ENCODE results near the gene VWA8. TPM values are rescaled to one million over a fixed set of nuclear protein-coding genes. Genes with fewer than 3 reads are reported as not detected.

VWA8 gene
- total RNA-seq, 1 experiment from 2014 or later: 22.6 TPM

- TF ChIP-seq ATF3 (IDR thresholded peaks at IDR 0.05) (no peak), YY1 (IDR thresholded peaks at IDR 0.05; ENCODE audit: extremely low read depth, insufficient replicate concordance, low read depth, low read length) (no peak), SIN3A (IDR thresholded peaks at IDR 0.05; ENCODE audit: low read depth) (no peak), CTCF (IDR thresholded peaks at IDR 0.05 in 2 of 3, conservative IDR thresholded peaks at IDR 0.05 in 1 of 3; ENCODE audit: borderline replicate concordance in 1 of 3, insufficient read depth in 1 of 3, low read depth in 2 of 3, low read length in 2 of 3) (no peak), CEBPB (IDR thresholded peaks at IDR 0.05; ENCODE audit: low read depth) (no peak), SRF (IDR thresholded peaks at IDR 0.05; ENCODE audit: low read depth) (no peak), TCF7L2 (IDR thresholded peaks at IDR 0.05; ENCODE audit: borderline replicate concordance, extremely low read depth, insufficient read depth, insufficient read length) (no peak), ZBTB33 (IDR thresholded peaks at IDR 0.05; ENCODE audit: extremely low read depth, insufficient replicate concordance, low read length) (no peak), POLR2A (IDR thresholded peaks at IDR 0.05; ENCODE audit: borderline replicate concordance, extremely low read depth, insufficient read depth, insufficient read length) (no peak)
- Histone ChIP-seq H3K4me1 (ENCODE audit: control insufficient read depth in 1 of 2, insufficient read depth in 2 of 2, low read length in 2 of 2) (no peaks in the 10 kb centered on the region), H3K4me2 (ENCODE audit: low read length) (no peak overlapping the region), H3K9me3 (ENCODE audit: control insufficient read depth in 1 of 2, insufficient read depth in 1 of 2, low read depth in 1 of 2, low read length in 2 of 2) (no peaks in the 10 kb centered on the region), H3K27me3 (ENCODE audit: insufficient read depth, low read length) (no peaks in the 10 kb centered on the region), H3K79me2 (ENCODE audit: insufficient read depth, low read length) (no peaks in the 10 kb centered on the region), H3K27ac (ENCODE audit: low read depth, low read length) (no peak overlapping the region), H4K20me1 (ENCODE audit: insufficient read depth) (no peaks in the 10 kb centered on the region), H3K9me2 (ENCODE audit: insufficient read depth) (no peaks in the 10 kb centered on the region), H3K36me3 (ENCODE audit: control insufficient read depth in 1 of 2, insufficient read depth in 2 of 2, low read length in 2 of 2) (no peaks in the 10 kb centered on the region), H3K4me3 (replicated peaks in 1 of 2; ENCODE audit: low read depth in 1 of 2, low read length in 2 of 2) (no peak overlapping the region), H3K9ac (ENCODE audit: low read length) (no peak overlapping the region), H2AFZ (ENCODE audit: low read depth, low read length, poor library complexity, severe bottlenecking) (no peak overlapping the region)
- DNase-seq (ENCODE audit: low read depth, low spot score) (no peak), ATAC-seq (no peak)
- RAD21 ChIA-PET (ENCODE audit: low non-redundant PET in 1 of 2, low total read pairs in 2 of 2, uncharacterized antibody in 2 of 2, unreplicated experiment in 2 of 2): no interaction called here
- intact Hi-C loops (cut with micrococcal nuclease): no loop called here
- CTCF ChIA-PET: no interaction called here
- BruUV-seq (replicated peaks): no TSS peak
- POLR2A ChIA-PET: no interaction called here
Measured at GRCh38 chr13:41707194-41707821, 253.6 kb downstream of the VWA8 start.

Measured in HCT116 (cell line).